Endothelial cell of umbilical vein (primary cell): ENCODE data around the gene MAPK4. TPM values are rescaled to one million over a fixed set of nuclear protein-coding genes. Genes with fewer than 3 reads are reported as not detected.

Experiments
- BruUV-seq: library from RNA; stranded (reverse); fragments of 400-500 nt; replicated peaks from 2 replicates; lab custom pipeline; 2021; lab: Mats Ljungman, UMichigan
- CTCF ChIA-PET: fragments of 300-600, 350-600 bp; sonication (Branson Sonifier 250); formaldehyde crosslinking; loops from one replicate; lab custom pipeline; 2021; ENCODE audit warnings: antibody characterized with exemption, inconsistent platforms; lab: Charles Lee
- POLR2A ChIA-PET: fragments of 300-600, 350-600 bp; sonication (Branson Sonifier 250); formaldehyde crosslinking; loops from one replicate; lab custom pipeline; 2021; ENCODE audit warnings: antibody characterized with exemption, inconsistent platforms; lab: Charles Lee
- DNase-seq: peaks from one replicate; pipeline ENCODE4 v3.0.0-alpha.2; 2011; ENCODE audit warnings: low read depth, low spot score
- FAIRE-seq: peaks from 2 replicates; lab custom pipeline; 2011; peaks lifted over from hg19 to GRCh38; lab: Jason Lieb, UNC
- H2AFZ ChIP-seq: 2 replicates; pipeline ENCODE4 v1.6.0; 2012; ENCODE audit warnings: low read depth, low read length, control low read depth, inconsistent platforms
- H3K27ac ChIP-seq: 2 replicates; pipeline ENCODE4 v1.5.1; 2011; ENCODE audit warnings: low read depth, mild to moderate bottlenecking, control low read depth, low read length, moderate library complexity; ENCODE audit not compliant: insufficient read depth
- H3K27me3 ChIP-seq, 2 experiments: 2 replicates each; pipeline versions ENCODE4 v1.6.0 to v1.6.1; 2011; ENCODE audit warnings: low read length in 2 of 2, mixed read lengths in 1 of 2; ENCODE audit not compliant: control insufficient read depth in 2 of 2, insufficient read depth in 2 of 2
- H3K36me3 ChIP-seq, 2 experiments: 2 replicates in 1 of 2; 3 replicates in 1 of 2; pipeline ENCODE4 v1.5.1; 2011; ENCODE audit warnings: low read length in 2 of 2, mild to moderate bottlenecking in 1 of 2, moderate library complexity in 1 of 2; ENCODE audit not compliant: control insufficient read depth in 2 of 2, insufficient read depth in 2 of 2; ENCODE audit errors: extremely low read depth in 1 of 2
- H3K4me1 ChIP-seq: 3 replicates; pipeline ENCODE4 v1.5.1; 2011; ENCODE audit warnings: mild to moderate bottlenecking, low read length; ENCODE audit not compliant: control insufficient read depth, insufficient read depth; ENCODE audit errors: extremely low read depth
- H3K4me2 ChIP-seq: 2 replicates; pipeline ENCODE4 v1.6.1; 2011; ENCODE audit warnings: low read length, control low read depth, mixed read lengths; ENCODE audit not compliant: insufficient read depth
- H3K4me3 ChIP-seq, 3 experiments: fragments of 200-600 bp in 1 of 3; sonication (generic), shearing (Covaris generic) in 1 of 3; replicated peaks in 1 of 3; 2 replicates each; pipeline ENCODE4 v1.5.1; 2011 to 2016; ENCODE audit warnings: control low read depth in 3 of 3, low read length in 3 of 3, mild to moderate bottlenecking in 2 of 3, inconsistent platforms in 1 of 3, low read depth in 1 of 3, moderate library complexity in 1 of 3; ENCODE audit not compliant: insufficient read depth in 1 of 3
- H3K79me2 ChIP-seq: 2 replicates; pipeline ENCODE4 v1.6.0; 2012; ENCODE audit warnings: low read length, inconsistent platforms; ENCODE audit not compliant: control insufficient read depth, insufficient read depth
- H3K9ac ChIP-seq: replicated peaks from 2 replicates; pipeline ENCODE3; 2011; ENCODE audit warnings: low read length, control low read depth; ENCODE audit not compliant: insufficient read depth; ENCODE audit errors: extremely low read depth
- H3K9me1 ChIP-seq: replicated peaks from 3 replicates; pipeline ENCODE4 v1.6.0; 2011; ENCODE audit warnings: mild to moderate bottlenecking, low read length; ENCODE audit not compliant: control insufficient read depth, insufficient read depth; ENCODE audit errors: extremely low read depth
- H3K9me3 ChIP-seq: replicated peaks from 2 replicates; pipeline ENCODE4 v1.5.1; 2012; ENCODE audit warnings: low read length, inconsistent platforms; ENCODE audit not compliant: control insufficient read depth, insufficient read depth
- H4K20me1 ChIP-seq: replicated peaks from 2 replicates; pipeline ENCODE3; 2011; ENCODE audit warnings: mild to moderate bottlenecking, low read length; ENCODE audit not compliant: control insufficient read depth, insufficient read depth; ENCODE audit errors: extremely low read depth
- EZH2 ChIP-seq: IDR thresholded peaks from 2 replicates; pipeline ENCODE4 v1.6.1; 2012; ENCODE audit warnings: borderline replicate concordance, low read depth, mild to moderate bottlenecking, moderate library complexity, low read length, inconsistent platforms; ENCODE audit not compliant: severe bottlenecking
- FOS ChIP-seq: IDR thresholded peaks from 2 replicates; pipeline ENCODE4 v1.6.1; 2011; ENCODE audit warnings: mild to moderate bottlenecking, low read length, moderate library complexity, borderline replicate concordance; ENCODE audit not compliant: insufficient read depth
- GATA2 ChIP-seq: IDR thresholded peaks from 2 replicates; pipeline ENCODE4 v1.7.0; 2011; ENCODE audit warnings: low read depth, mild to moderate bottlenecking, moderate library complexity, mixed read lengths, low read length; ENCODE audit not compliant: insufficient read length, insufficient read depth
- JUN ChIP-seq: IDR thresholded peaks from 2 replicates; pipeline ENCODE4 v1.6.1; 2011; ENCODE audit warnings: borderline replicate concordance, low read depth; ENCODE audit not compliant: insufficient read length, insufficient read depth
- MYC ChIP-seq: IDR thresholded peaks from one replicate; pipeline ENCODE4 v1.6.1; 2011; ENCODE audit warnings: mild to moderate bottlenecking, low read depth, low read length
- POLR2A ChIP-seq: IDR thresholded peaks from 2 replicates; pipeline ENCODE4 v1.6.1; 2012; ENCODE audit warnings: low read depth, mild to moderate bottlenecking, control low read depth, low read length
- POLR2AphosphoS5 ChIP-seq: IDR thresholded peaks from 2 replicates; pipeline ENCODE4 v1.6.1; 2012; ENCODE audit warnings: low read depth, mild to moderate bottlenecking, control low read depth, low read length, moderate library complexity; ENCODE audit not compliant: insufficient read depth
- dilution Hi-C: fragments of 300-500 bp; cut with MboI; formaldehyde crosslinking; loops from one replicate; pipeline ENCODE4 v1.15.0; 2019; ENCODE audit warnings: low sequenced_read_pairs; ENCODE audit not compliant: extremely low pct_ligation_motif_present
- intact Hi-C: fragments of 100-400 bp; cut with micrococcal nuclease; formaldehyde crosslinking; loops from one replicate; pipeline ENCODE4 v1.10.0; 2022
- polyA plus RNA-seq, 4 experiments: library from polyadenylated mRNA; depleted of rRNA in 3 of 4; stranded (reverse) in 3 of 4; unstranded in 1 of 4; fragments of >200 nt; gene quantifications; 2 replicates each; pipeline versions ENCODE4 v1.2.1 to v1.2.3, GENCODE V29; 2011 to 2012; ENCODE audit warnings: missing spikeins in 1 of 4
- total RNA-seq: library from RNA; stranded (reverse); gene quantifications from 2 replicates; pipeline ENCODE4 v1.2.3, GENCODE V29; 2021
- TF ChIP-seq, protein P1 (sequence below): IDR thresholded peaks from 2 replicates; pipeline ENCODE4 v1.6.1; 2011; ENCODE audit not compliant: insufficient read depth, insufficient read length
- TF ChIP-seq, protein P2 (sequence below), 2 donors: IDR thresholded peaks; 1 replicate in 1 of 2; 2 replicates in 1 of 2; pipeline ENCODE4 v1.5.1; 2011; ENCODE audit warnings: low read length in 2 of 2, mild to moderate bottlenecking in 2 of 2, moderate library complexity in 2 of 2, control low read depth in 1 of 2, inconsistent platforms in 1 of 2, low read depth in 1 of 2; ENCODE audit not compliant: insufficient read depth in 1 of 2; ENCODE audit errors: extremely low read depth in 1 of 2

The MAPK4 gene
- total and polyA plus RNA-seq, 2 donors (not counting 3 experiments of a cell fraction or from before 2014, with no cell fraction given): not detected

DNA sequence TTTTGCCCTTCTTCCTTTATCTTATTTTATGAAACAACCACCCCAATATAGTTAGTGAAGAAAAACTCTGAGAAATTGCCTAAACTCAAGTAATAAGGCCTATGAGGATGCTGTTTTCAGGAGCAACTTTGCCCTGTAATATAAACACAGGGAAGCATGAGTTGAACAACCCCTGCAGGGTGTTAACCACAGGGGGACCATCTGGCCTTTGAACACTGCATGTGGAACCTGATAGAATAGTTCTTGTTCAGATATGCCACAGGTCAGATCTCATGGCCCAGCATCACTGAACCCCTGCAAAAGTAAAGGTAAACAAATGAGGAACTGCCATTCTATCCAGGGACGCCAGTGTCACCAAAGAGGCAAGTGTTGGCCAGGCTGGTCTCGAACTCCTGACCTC, 82.6 kb downstream of the MAPK4 start:
- DNase-seq (no peak), FAIRE-seq (no peak)
- Histone ChIP-seq H3K9me1 (no peaks in the 10 kb centered on the region), H4K20me1 (no peaks in the 10 kb centered on the region), H3K27ac (no peak overlapping the region), H3K36me3 (no peaks in the 10 kb centered on the region), H3K79me2 (no peaks in the 10 kb centered on the region), H3K9me3 (no peaks in the 10 kb centered on the region), H3K4me1 (no peaks in the 10 kb centered on the region), H3K4me2 (no peak overlapping the region), H3K27me3 (no peaks in the 10 kb centered on the region), H3K9ac (no peak overlapping the region), H3K4me3 (no peak overlapping the region), H2AFZ (no peak overlapping the region)
- no TSS peak for BruUV-seq
- dilution Hi-C loops: no loop called here
- ChIA-PET POLR2A (no interaction called here), CTCF (no interaction called here)
- TF ChIP-seq JUN: no peak
- no peak for TF ChIP-seq EZH2
- TF ChIP-seq GATA2: no peak
- no peak for TF ChIP-seq POLR2A
- TF ChIP-seq, protein P1, sequence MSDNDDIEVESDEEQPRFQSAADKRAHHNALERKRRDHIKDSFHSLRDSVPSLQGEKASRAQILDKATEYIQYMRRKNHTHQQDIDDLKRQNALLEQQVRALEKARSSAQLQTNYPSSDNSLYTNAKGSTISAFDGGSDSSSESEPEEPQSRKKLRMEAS: no peak
- no peak for TF ChIP-seq MYC
- no peak for TF ChIP-seq FOS
- no peak for TF ChIP-seq POLR2AphosphoS5
- TF ChIP-seq, protein P2, sequence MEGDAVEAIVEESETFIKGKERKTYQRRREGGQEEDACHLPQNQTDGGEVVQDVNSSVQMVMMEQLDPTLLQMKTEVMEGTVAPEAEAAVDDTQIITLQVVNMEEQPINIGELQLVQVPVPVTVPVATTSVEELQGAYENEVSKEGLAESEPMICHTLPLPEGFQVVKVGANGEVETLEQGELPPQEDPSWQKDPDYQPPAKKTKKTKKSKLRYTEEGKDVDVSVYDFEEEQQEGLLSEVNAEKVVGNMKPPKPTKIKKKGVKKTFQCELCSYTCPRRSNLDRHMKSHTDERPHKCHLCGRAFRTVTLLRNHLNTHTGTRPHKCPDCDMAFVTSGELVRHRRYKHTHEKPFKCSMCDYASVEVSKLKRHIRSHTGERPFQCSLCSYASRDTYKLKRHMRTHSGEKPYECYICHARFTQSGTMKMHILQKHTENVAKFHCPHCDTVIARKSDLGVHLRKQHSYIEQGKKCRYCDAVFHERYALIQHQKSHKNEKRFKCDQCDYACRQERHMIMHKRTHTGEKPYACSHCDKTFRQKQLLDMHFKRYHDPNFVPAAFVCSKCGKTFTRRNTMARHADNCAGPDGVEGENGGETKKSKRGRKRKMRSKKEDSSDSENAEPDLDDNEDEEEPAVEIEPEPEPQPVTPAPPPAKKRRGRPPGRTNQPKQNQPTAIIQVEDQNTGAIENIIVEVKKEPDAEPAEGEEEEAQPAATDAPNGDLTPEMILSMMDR (IDR thresholded peaks at IDR 0.05; ENCODE audit: extremely low read depth in 1 of 2, insufficient read depth in 1 of 2, low read depth in 1 of 2, low read length in 2 of 2): no peak
- intact Hi-C loops: no loop called here
